B cell (primary cell): Measurements from ENCODE around the gene ZBTB17.

ENCODE experiments used
- CTCF ChIP-seq: fragments of 200-600 bp; IDR thresholded peaks from one replicate; pipeline ENCODE4 v1.8.0; 2022; ENCODE audit warnings: antibody characterized with exemption, mild to moderate bottlenecking
- EZH2 ChIP-seq: IDR thresholded peaks from 2 replicates; pipeline ENCODE4 v1.6.1; 2012; ENCODE audit warnings: borderline replicate concordance, low read depth, mild to moderate bottlenecking, moderate library complexity, low read length; ENCODE audit not compliant: insufficient read depth, poor library complexity, severe bottlenecking

GRCh38 chr1:15959827-15960446 is 16.0 kb downstream of the ZBTB17 start:
- TF ChIP-seq EZH2 (no peak), CTCF (no peak)
